ENCODE measurements around the gene SMIM36.

Gene SMIM36

GRCh38 chr17:55490376-55490775 lies 20.9 kb downstream of the SMIM36 start:
- no peak for TF ChIP-seq CTCF (IDR thresholded peaks at IDR 0.05; ENCODE audit: insufficient read depth, low read depth, low read length, missing control alignments)
- no peak overlapping the region for H3K4me3 ChIP-seq (ENCODE audit: low read depth, low read length)
- DNase-seq (ENCODE audit: low read depth), result no peak

GRCh38 chr17:55487695-55488432 lies 23.4 kb downstream of the SMIM36 start:
- DNase-seq (ENCODE audit: low read depth), result no peak
- TF ChIP-seq CTCF (IDR thresholded peaks at IDR 0.05; ENCODE audit: insufficient read depth, low read depth, low read length, missing control alignments), result no peak
- H3K4me3 ChIP-seq (ENCODE audit: low read depth, low read length), result no peak overlapping the region

- H3K4me3 ChIP-seq (ENCODE audit: low read depth, low read length), result no peak overlapping the region
- no peak for TF ChIP-seq CTCF (IDR thresholded peaks at IDR 0.05; ENCODE audit: insufficient read depth, low read depth, low read length, missing control alignments)
- DNase-seq (ENCODE audit: low read depth), result no peak
These were observed 26.7 kb downstream of the SMIM36 start for GRCh38 chr17:55484575-55484974.

GRCh38 chr17:55482591-55483389 lies 28.5 kb downstream of the SMIM36 start:
- TF ChIP-seq CTCF (IDR thresholded peaks at IDR 0.05; ENCODE audit: insufficient read depth, low read depth, low read length, missing control alignments), result no peak
- no peak for DNase-seq (ENCODE audit: low read depth)
- H3K4me3 ChIP-seq (ENCODE audit: low read depth, low read length), result no peak overlapping the region

GRCh38 chr17:55480631-55481315 lies 30.5 kb downstream of the SMIM36 start:
- no peak for TF ChIP-seq CTCF (IDR thresholded peaks at IDR 0.05; ENCODE audit: insufficient read depth, low read depth, low read length, missing control alignments)
- no peak overlapping the region for H3K4me3 ChIP-seq (ENCODE audit: low read depth, low read length)
- no peak for DNase-seq (ENCODE audit: low read depth)

- TF ChIP-seq CTCF (IDR thresholded peaks at IDR 0.05; ENCODE audit: insufficient read depth, low read depth, low read length, missing control alignments), result no peak
- no peak for DNase-seq (ENCODE audit: low read depth)
- H3K4me3 ChIP-seq (ENCODE audit: low read depth, low read length), result no peak overlapping the region
These were observed 31.3 kb downstream of the SMIM36 start for GRCh38 chr17:55479903-55480302.

Data from GM12865 (cell line).